Peyer's patch (tissue), 4 donors: ENCODE measurements around the gene LDB3.

Source experiments
- CTCF ChIP-seq, 6 experiments: fragments of 450-650 bp in 4 of 6; fragments of 200-600 bp in 2 of 6; sonication (generic) in 1 of 6; IDR thresholded peaks; one replicate each; pipeline ENCODE4 v1.5.1; 2017 to 2019; ENCODE audit warnings: antibody characterized with exemption in 6 of 6, mild to moderate bottlenecking in 3 of 6, moderate library complexity in 1 of 6
- POLR2A ChIP-seq, 2 donors: fragments of 450-650 bp; IDR thresholded peaks; one replicate each; pipeline ENCODE4 v1.5.1; 2017; ENCODE audit warnings: antibody characterized with exemption in 2 of 2, mild to moderate bottlenecking in 2 of 2, moderate library complexity in 2 of 2

- TF ChIP-seq CTCF (IDR thresholded peaks at IDR 0.05) = no peak
- TF ChIP-seq POLR2A (IDR thresholded peaks at IDR 0.05) = no peak
These were observed 38.2 kb upstream of the LDB3 start for GRCh38 chr10:86630079-86630478.
